Cardiac fibroblast (primary cell): ENCODE results near the gene TIMM13.
"Not testable (repeated sequence)": the region's sequence is repeated elsewhere in the genome, so short reads cannot be mapped to it uniquely, and the experiment has no call there.

Experiments
- DNase-seq, 2 donors: peaks; one replicate each; pipeline versions ENCODE4 v3.0.0 to v3.0.0-alpha.2; 2010; ENCODE audit warnings: low read depth in 2 of 2
- H3K4me3 ChIP-seq, 2 donors: replicated peaks in 1 of 2; 1 replicate in 1 of 2; 2 replicates in 1 of 2; pipeline ENCODE4 v1.5.1; 2011; ENCODE audit warnings: low read depth in 2 of 2, low read length in 2 of 2, mild to moderate bottlenecking in 2 of 2, moderate library complexity in 1 of 2
- CTCF ChIP-seq: IDR thresholded peaks from one replicate; pipeline ENCODE4 v1.5.1; 2011; ENCODE audit warnings: low read depth, mild to moderate bottlenecking, low read length, inconsistent platforms

The TIMM13 gene

GRCh38 chr19:2399582-2399981, 27.8 kb downstream of the TIMM13 start:
- H3K4me3 ChIP-seq, result no peak overlapping the region
- DNase-seq, result no peak
- no peak for TF ChIP-seq CTCF

GRCh38 chr19:2398735-2399305, 28.6 kb downstream of the TIMM13 start:
- no peak for TF ChIP-seq CTCF
- H3K4me3 ChIP-seq, result no peak overlapping the region
- no peak for DNase-seq

- DNase-seq, result not testable (repeated sequence)
These were observed 30.2 kb downstream of the TIMM13 start for GRCh38 chr19:2397173-2397572.

GRCh38 chr19:2395293-2395829, 32.0 kb downstream of the TIMM13 start:
- H3K4me3 ChIP-seq, DNase-seq: not testable (repeated sequence)

More at GRCh38 chr19:2397173-2397572, 30.2 kb downstream of the TIMM13 start:
- H3K4me3 ChIP-seq, result not testable (repeated sequence)

GRCh38 chr19:2394442-2395292, 32.7 kb downstream of the TIMM13 start:
- no peak for DNase-seq
- no peak for TF ChIP-seq CTCF
- H3K4me3 ChIP-seq, result no peak overlapping the region

- H3K4me3 ChIP-seq, result no peak overlapping the region
- no peak for TF ChIP-seq CTCF
- no peak for DNase-seq
These were observed 33.3 kb downstream of the TIMM13 start for GRCh38 chr19:2394054-2394441.

GRCh38 chr19:2392899-2393298, 34.5 kb downstream of the TIMM13 start:
- DNase-seq, H3K4me3 ChIP-seq: not testable (repeated sequence)

- no peak overlapping the region for H3K4me3 ChIP-seq
- DNase-seq, result no peak
- no peak for TF ChIP-seq CTCF
These were observed 35.0 kb downstream of the TIMM13 start for GRCh38 chr19:2392366-2392765.
